Cardiac muscle cell (in vitro differentiated cells and primary cell): ENCODE data around the gene MALT1. TPM values are rescaled to one million over a fixed set of nuclear protein-coding genes. Genes with fewer than 3 reads are reported as not detected.

Experiments used
- DNase-seq, 2 donors: peaks; one replicate each; pipeline versions ENCODE4 v3.0.0 to v3.0.0-alpha.2; 2010 to 2017; ENCODE audit warnings: low read depth in 1 of 2, low spot score in 1 of 2
- H3K27ac ChIP-seq: fragments of 200-600 bp; sonication (generic); 2 replicates; pipeline ENCODE4 v1.5.1; 2016
- H3K27me3 ChIP-seq: fragments of 200-600 bp; sonication (generic); 2 replicates; pipeline ENCODE4 v1.6.0; 2016; ENCODE audit warnings: control low read depth
- H3K36me3 ChIP-seq: fragments of 200-600 bp; sonication (generic); 2 replicates; pipeline ENCODE4 v1.5.1; 2016; ENCODE audit warnings: control low read depth
- H3K4me1 ChIP-seq: fragments of 200-600 bp; sonication (generic); 2 replicates; pipeline ENCODE4 v1.8.1; 2017; ENCODE audit warnings: low read depth, mild to moderate bottlenecking, mixed run types
- H3K4me3 ChIP-seq: fragments of 200-600 bp; sonication (generic); 2 replicates; pipeline ENCODE4 v1.5.1; 2016; ENCODE audit warnings: mild to moderate bottlenecking
- H3K9me3 ChIP-seq: fragments of 200-600 bp; sonication (generic); 2 replicates; pipeline ENCODE4 v1.5.1; 2017; ENCODE audit warnings: low read depth, mild to moderate bottlenecking, control low read depth
- CTCF ChIP-seq: IDR thresholded peaks from 2 replicates; pipeline ENCODE4 v1.5.1; 2012; ENCODE audit warnings: low read depth, mild to moderate bottlenecking, low read length
- polyA plus RNA-seq: library from polyadenylated mRNA; unstranded; fragments of >200 nt; fragmentation: Nextera tagmentation; extraction: Ambion mirVana; gene quantifications from 2 replicates; pipeline ENCODE4 v1.2.1, GENCODE V29; 2016
- total RNA-seq: library from RNA; depleted of rRNA; stranded (reverse); fragments of >200 nt; gene quantifications from 2 replicates; pipeline ENCODE4 v1.2.3, GENCODE V29; 2016

The MALT1 gene
- total and polyA plus RNA-seq, 2 experiments from 2014 or later, result 33.6 to 51.8 TPM

GRCh38 chr18:58669731-58670378 lies 1.4 kb upstream of the MALT1 start:
- no peak for TF ChIP-seq CTCF
- Histone ChIP-seq H3K27me3 (no peaks in the 10 kb centered on the region), H3K4me3 (no peak overlapping the region), H3K4me1 (peaks cover 9% of the 10 kb centered on the region), H3K27ac (no peak overlapping the region), H3K9me3 (no peaks in the 10 kb centered on the region), H3K36me3 (no peaks in the 10 kb centered on the region)
- DNase-seq, result no peak

DNA sequence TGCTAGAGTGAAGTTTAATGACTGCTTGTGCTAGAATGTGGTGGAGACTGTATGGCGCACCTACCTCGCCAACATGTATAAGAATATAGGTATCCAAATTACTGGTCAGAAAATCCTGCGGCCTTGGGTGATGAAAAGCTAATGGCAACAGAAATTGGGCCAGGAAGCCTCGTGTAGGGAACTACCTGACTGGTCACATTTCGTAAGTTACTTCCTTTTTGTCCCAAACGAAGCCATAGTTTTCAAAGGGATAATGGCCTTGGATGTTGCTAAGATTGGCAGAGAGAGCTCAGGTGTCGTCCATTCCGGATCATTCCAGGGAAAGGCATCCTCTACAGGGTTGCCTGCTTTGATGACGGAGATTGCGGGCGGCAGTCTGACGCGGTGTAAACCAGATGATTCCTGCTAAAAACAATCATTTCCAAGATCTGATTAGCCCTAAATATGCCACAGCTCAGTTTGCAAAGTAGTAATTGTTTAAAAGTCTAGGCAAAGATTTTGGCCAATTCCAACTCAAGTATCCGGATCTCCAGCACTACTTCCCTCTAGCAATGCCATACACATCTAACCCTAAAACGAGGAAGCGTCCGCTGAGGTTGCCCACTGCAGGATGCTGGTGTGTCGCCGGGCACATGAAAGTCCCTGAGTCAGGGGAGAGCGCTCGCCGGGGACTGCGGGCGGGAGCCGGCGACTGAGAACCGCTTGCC lies 708 bp upstream of the MALT1 start:
- Histone ChIP-seq H3K4me3 (peak overlapping the region; percentile 85), H3K27ac (peak overlapping the region; percentile 96), H3K36me3 (no peaks in the 10 kb centered on the region), H3K4me1 (peaks cover 10% of the 10 kb centered on the region), H3K27me3 (no peaks in the 10 kb centered on the region), H3K9me3 (no peaks in the 10 kb centered on the region)
- TF ChIP-seq CTCF, result no peak
- DNase-seq, result no peak

DNA sequence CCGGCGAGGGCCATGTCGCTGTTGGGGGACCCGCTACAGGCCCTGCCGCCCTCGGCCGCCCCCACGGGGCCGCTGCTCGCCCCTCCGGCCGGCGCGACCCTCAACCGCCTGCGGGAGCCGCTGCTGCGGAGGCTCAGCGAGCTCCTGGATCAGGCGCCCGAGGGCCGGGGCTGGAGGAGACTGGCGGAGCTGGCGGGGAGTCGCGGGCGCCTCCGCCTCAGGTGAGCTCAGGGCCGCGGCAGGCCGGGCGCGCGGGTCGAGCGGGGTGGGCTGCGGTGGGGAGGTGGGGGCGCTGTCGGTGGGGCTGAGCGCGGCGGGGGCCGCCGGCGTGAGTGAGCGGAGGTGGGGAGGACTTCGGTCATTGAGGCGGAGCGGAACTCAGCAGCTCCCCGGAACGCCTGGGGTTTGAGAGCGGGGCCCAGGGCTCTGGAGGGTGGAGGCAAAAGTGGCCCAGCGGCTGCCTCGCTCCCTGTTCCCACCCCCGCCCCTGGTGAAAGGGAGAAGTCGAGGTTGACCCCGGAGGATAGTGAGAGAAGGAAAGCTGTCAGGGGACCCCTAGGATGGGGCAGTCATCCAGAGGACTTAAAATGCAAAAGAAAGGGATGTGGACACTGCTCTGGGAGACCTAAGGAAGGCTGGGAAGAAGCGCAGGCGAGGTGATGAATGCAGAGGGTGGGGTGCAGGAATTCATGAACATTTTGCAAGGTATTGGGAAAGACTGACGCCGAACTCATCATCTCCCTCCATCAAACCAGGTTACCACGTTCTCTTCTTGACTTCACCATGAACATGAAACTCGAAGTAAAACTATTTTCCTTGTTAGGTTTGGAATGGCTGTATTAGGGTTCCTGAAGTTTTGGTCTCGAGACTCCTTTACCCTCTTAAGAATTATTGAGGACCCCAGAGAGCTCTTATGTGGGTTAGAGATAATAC lies 633 bp downstream of the MALT1 start:
- Histone ChIP-seq H3K36me3 (no peaks in the 10 kb centered on the region), H3K9me3 (no peaks in the 10 kb centered on the region), H3K4me1 (peaks cover 10% of the 10 kb centered on the region), H3K4me3 (peak overlapping the region; percentile 85), H3K27ac (peak overlapping the region; percentile 96), H3K27me3 (no peaks in the 10 kb centered on the region)
- no peak for TF ChIP-seq CTCF
- DNase-seq, result peak; percentile 34 to 82

DNA sequence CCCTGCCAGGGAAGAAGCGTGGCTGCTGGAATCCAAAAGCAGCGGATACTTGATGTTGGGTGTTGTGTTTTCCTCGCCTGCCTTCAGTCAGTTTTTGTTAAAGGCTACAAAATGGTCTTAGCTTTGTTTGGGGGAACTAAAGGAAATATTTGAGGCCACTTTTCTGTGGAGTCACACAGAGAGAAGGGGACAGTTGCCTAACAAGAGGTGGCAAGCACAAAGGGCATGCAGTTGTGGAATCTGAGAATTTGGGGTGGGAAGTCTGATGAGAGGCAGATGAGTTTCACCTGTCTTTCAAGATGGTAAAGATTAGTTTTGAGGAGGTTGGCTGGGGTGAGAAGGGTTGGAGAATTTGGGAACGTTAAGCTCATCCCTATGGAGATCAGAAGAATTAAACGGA lies 2.9 kb downstream of the MALT1 start:
- Histone ChIP-seq H3K27ac (peak overlapping the region; percentile 22), H3K9me3 (no peaks in the 10 kb centered on the region)
- no peak for DNase-seq

More for the DNA sequence above, 2.9 kb downstream of the MALT1 start:
- Histone ChIP-seq H3K4me3 (no peak overlapping the region), H3K36me3 (no peaks in the 10 kb centered on the region), H3K4me1 (peaks cover 10% of the 10 kb centered on the region), H3K27me3 (no peaks in the 10 kb centered on the region)
- TF ChIP-seq CTCF, result no peak
